Measurements from ENCODE around the gene REV1.
"Not testable (repeated sequence)": the region's sequence is repeated elsewhere in the genome, so short reads cannot be mapped to it uniquely, and the experiment has no call there.

REV1 gene

GRCh38 chr2:99485824-99486223 is 4.0 kb downstream of the REV1 start:
- DNase-seq (ENCODE audit: low spot score): no peak

DNA sequence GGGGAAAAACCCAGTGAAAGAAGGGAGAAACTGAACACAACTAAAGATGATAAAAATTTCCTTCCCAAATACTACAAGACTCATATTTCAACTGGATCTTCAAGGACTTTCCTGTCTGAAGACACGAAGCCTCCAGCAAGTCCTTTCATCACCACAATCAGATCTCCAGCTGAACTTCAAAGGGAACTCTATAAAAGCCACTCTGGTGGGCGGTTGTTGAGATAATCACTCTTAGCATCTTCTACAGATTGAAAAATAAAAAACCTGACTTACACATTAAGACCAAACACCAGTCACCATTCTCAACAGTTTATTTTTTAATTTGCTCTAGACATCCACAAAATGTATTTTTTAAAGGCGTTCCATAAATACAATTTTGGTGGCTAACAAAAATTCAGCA is 4.4 kb downstream of the REV1 start:
- DNase-seq (ENCODE audit: low spot score): no peak

DNA sequence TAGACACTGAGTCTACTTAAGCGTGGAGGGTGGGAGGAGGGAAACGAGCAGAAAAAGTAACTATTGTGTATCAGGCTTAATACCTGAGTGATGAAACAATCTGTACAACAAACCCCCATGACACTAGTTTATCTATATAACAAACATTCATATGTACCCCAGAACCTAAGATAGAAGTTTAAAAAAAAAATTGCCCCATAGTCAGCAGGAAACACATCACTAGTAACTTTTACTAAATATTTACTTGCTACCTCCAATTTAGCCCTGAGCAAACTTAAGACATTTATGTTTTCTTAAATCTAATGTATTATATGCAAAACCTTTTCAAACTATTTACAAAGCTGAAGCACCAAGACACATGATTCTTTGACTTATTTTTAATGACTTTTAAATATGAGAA is 5.6 kb downstream of the REV1 start:
- no peak for DNase-seq (ENCODE audit: low spot score)

DNA sequence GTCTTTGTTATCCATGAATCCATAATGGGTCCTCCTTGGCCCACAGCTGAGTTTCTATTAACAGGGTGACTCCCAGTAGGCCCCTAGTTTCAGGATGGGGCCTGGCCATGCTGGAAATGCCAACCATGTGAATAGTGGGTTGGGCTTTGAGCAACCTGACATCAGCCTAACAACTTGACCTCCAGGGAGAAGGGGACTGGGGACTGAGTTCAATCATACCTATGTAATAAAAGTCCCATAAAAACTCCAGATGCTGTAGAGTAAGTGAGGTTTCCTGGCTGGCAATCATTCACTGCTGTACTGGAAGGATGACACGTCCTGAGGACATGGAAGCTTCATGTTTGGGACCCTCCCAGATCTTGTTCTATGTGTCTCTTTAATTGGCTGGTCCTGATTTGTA is 7.9 kb downstream of the REV1 start:
- no peak for DNase-seq (ENCODE audit: low spot score)

DNA sequence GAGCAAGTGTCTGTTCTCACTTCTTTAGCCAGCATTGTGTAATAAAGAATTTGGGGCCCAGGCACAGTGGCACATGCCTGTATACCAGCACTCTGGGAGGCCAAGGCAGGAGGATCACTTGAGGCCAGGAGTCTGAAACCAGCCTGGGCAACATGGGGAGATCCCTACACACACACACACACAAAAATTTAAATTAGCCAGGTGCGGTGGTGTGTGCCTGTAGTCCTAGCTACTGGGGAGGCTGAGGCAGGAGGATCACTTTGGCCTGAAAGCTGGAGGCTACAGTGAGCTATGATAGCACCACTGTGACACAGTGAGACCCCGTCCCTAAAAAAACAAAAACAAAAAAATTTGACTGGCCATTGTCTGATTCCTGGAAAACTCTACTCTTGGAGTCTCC is 8.3 kb downstream of the REV1 start:
- no peak for DNase-seq (ENCODE audit: low spot score)

DNA sequence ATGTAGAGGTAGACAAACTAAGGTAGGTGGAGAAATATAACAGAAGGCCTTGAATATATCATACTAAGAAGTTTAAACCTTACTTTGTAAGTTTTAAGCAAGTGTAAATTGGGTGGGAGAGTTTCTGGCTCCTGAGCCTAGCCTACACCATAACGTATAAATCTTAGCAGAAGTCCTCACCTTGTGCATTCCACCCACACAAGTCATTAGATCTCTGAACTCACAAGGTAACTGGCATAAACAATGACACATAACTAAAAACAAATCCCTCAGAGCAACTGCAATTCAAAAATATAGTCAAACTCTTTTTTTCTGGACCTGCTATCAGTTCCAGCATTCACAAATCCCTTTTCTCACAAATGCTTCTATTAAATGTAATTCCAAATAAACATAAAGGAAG is 9.4 kb downstream of the REV1 start:
- DNase-seq (ENCODE audit: low spot score): no peak

GRCh38 chr2:99478632-99479031 is 11.2 kb downstream of the REV1 start:
- DNase-seq (ENCODE audit: low spot score): no peak

DNA sequence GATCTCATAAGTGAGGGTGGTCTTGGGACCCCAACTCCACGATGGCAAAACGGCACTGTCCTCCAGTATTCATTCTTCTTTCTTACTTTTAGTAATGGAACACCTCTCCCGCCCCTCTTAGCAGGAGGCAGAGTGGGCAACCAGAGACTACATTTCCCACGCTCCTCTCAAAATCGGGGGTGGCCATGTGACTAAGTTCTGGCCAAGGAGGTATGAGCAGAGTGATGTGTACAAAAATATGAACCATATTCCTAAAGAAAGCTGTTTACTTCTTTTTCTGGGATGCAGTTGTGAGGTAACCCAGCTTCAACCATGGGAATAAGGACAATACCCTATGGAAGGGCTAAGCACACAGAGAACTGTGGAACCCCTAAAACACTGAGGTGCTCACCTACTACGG is 12.8 kb downstream of the REV1 start:
- DNase-seq (ENCODE audit: low spot score): no peak

- no peak for DNase-seq (ENCODE audit: low spot score)
These were observed 13.2 kb downstream of the REV1 start for GRCh38 chr2:99476629-99477028.

- DNase-seq (ENCODE audit: low spot score): not testable (repeated sequence)
These were observed 14.7 kb downstream of the REV1 start for GRCh38 chr2:99475095-99475494.

DNA sequence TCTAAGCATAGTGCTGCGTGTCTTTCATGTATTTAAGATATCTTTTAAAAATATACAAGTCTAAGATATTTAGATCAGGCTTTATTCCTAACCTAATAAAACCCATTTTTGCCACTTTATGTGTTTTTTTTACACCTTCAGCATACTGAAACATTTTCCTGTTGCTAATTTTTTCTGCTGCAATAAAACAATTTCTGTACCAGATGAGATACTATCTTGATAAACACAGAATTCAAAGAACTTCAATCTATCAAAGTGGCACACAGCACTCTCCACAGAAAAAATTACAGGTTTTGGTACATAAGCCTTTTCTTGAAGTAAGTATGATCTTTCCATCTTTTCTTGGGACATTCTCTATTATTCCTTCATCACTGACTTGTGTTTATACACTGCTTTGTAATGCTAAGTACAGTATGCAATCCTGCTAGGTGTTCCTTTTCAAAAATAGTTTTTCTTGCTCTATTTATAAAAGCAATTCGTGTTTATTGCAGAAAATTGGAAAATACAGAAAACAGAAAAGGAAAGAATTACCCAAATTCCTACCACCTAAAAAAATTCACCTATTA is 16.2 kb downstream of the REV1 start:
- DNase-seq (ENCODE audit: low spot score): no peak

GRCh38 chr2:99472600-99472960 is 17.2 kb downstream of the REV1 start:
- no peak for DNase-seq (ENCODE audit: low spot score)

DNA sequence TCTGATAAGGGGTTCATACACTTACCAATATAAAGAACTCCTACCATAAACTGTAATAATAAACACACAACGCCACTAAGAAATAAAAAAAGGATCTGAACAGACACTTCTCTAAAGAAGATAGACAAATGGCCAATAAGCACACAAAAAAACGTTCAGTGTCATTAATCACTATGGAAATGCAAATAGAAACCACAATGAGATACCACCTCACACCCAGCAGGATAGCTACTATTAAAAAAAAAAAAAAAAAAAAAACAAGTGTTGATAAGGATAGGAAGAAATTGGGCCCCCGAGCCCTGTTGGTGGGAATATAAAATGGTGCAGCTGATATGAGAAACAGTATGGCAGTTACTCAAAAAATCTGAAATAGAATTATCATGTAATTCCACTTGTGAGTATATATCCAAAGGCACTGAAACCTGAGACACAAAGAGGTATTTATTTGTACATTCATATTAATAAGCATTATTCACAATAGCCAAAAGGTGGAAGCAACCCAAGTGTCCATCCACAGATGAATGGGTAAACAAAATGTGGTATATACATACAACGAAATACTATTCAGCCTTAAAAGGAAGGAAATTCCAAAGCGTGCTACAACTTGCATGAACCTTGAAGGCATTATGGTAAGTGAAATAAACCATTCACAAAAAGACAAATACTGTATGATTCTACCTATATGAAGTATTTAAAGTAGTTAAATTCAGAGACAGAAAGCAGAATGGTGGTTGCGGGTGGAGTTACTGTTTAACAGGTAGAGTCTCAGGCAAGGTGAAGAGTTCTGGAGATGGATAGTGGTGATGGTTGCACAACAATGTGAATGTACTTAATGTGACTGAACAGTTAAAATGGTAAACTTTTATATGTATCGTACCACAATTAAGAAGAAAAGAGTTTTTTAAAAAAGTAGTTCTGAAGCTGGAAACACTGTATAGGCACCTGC is 17.9 kb downstream of the REV1 start:
- no peak for DNase-seq (ENCODE audit: low spot score)

GRCh38 chr2:99470957-99471356 is 18.9 kb downstream of the REV1 start:
- no peak for DNase-seq (ENCODE audit: low spot score)

DNA sequence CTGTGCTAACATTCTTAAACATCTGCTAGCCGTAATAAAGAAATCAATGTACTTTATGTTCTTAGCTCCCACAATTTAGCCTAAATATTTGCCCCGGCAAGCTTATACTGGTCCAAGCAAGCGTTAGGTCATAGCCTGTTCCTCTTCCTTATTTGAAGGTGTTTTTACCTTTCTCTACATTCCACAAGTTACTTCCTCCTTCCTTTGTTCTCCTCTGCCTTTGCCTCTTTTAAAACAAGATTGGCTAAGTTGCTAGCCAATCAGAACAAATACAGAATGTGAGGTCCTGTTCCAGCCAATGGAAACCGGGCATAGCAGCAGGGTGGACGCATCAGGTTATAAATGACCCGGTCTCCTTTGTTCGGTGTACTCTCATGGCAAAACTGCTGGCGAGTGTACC is 19.4 kb downstream of the REV1 start:
- DNase-seq (ENCODE audit: low spot score): not testable (repeated sequence)

DNA sequence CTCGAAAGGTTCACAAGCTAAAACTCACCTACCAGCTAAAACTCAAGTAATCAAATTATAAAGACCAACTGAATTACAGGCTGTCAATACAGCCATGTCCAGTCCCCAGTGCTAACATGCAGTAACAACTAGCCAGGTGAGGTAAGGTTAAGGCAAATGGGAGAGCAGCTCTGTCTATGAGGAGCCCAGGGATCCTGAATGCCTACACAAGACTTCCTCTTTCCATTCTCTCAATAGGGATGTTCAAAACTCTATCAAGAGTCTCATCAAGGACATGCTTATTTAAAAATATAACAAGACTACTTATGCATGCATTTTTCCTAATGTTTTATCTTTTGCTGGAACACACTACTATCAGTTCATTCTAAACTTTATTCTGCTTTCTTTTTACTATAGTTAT is 20.4 kb downstream of the REV1 start:
- no peak for DNase-seq (ENCODE audit: low spot score)

DNA sequence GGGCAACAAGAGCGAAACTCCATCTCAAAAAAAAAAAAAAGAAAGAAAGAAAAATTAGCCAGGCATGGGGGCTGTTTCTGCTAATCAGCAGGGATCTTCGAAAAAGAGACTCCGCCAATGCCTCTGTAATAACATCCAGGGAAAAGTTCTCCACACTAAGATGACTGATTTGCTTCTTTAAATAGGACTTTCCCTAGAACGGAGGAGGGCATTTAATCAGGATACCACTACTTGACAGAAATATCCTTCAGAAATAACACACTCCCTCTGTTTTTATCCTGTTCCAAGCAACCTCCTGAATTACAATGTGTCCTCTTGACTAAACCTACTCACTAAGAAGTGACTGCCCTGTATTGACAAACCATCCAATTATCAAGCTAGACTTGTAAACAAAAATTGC is 21.7 kb downstream of the REV1 start:
- DNase-seq (ENCODE audit: low spot score): no peak

DNA sequence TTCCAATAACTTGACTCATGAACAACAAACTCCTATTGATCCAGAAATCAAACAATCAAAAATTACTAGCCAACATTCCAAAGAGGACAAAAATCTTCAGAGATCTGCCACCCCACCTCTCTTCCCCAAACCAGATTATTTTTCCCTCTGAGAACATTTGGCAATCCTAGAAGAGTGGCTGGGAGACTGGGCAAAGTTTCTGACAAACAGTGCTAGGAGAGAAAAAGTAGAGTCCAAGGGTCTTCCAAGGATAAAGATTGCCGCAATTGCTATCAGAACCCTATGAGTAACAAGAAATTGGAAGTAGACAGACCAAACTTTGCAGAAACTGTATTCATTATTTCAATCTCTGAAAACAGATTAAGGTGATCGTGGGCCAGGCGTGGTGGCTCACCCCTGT is 22.4 kb downstream of the REV1 start:
- DNase-seq (ENCODE audit: low spot score): no peak

GRCh38 chr2:99461828-99462483 is 27.9 kb downstream of the REV1 start:
- no peak for DNase-seq (ENCODE audit: low spot score)

DNA sequence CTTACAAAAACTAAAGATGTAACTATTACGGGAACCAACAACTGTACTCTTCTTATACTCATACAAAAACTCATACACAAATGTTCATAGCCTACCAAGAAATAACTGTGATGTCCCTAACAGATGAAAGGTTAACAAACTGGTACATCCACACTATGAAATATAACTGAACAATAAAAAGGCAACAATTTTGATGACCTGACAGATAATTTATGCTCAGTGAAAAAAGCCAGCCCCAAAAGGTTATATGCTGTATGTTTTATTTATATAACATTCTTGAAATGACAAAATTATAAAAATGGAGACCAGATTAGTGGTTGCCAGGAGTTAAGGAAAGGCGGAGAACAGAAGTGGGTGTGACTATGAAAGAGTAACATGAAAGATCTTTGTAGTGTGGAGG is 31.3 kb downstream of the REV1 start:
- DNase-seq (ENCODE audit: low spot score): no peak

DNA sequence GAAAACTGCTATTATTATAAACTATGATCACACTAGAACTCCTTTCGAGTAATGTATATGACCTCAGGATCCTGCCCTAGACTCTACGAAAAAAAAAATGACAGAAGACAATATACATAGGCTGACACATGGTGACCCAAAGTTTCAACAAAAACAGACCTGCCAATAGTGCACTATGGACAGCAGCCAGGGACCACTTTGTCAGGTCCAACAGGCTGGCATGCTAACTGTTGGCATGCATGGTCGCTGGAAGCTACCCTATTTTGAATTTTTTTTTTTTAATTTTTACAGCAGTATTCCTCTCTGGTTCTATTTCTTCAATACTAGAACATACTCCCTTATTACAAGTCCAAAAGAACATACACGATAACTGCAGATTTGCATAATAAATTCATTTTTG is 38.1 kb downstream of the REV1 start:
- DNase-seq (ENCODE audit: low spot score): no peak

DNA sequence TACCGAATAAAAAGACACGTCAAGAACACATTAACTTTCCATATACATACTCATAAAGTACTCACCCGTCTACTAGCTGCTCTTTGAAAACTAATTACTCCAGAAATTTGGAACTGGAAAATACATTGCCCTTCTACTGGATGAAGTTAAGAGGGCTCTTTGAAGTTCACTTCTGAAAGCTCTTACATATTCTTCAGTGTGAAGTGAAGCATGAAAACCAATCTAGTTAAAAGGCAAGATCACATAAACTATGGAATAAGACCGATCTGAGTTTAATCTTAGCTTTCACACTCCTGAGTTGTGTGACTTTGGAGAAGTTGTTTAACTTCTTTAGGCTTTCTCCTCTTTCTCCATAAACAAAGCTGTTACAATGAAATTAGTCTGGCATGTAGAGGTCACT is 38.5 kb downstream of the REV1 start:
- no peak for DNase-seq (ENCODE audit: low spot score)

DNA sequence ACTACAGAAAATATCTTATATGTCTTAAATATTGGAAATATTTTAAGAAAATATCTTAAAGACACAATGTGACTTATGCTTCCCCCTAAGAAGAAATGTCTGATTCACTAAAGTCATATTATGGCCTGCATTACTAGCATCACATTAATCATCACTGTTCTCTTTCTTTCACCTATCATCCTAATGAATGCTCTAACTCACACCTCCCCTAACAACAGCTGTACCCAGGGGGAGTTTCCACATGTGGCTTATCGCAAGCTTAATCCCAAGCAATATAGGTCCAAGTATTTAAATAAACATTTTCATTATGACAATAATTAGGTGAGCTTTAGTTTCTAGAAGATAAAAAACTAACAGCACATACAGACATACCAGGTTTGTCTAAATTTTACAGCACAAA is 39.6 kb downstream of the REV1 start:
- DNase-seq (ENCODE audit: low spot score): no peak
